ENCODE measurements around the gene CLNK.

DNA sequence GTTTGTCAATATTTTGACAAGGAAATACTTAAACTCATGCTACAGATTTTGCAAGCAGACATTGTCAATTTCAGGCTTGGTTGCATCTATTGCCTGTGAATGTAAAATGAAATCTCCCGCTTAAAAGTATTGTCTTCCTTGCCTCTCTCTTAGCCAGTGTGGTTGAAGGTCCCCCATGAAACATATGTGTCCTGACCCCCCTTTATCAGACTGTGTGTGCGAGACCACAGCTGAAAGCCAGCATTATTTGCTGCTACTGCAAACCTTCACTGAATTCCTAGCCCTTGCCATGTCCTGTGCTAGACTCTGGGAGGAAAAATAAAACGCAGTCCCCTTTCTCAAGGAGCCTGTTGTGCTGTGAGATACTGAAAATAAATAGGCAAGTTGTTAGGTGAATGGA lies 16.6 kb upstream of the CLNK start:
- TF ChIP-seq, protein P1, sequence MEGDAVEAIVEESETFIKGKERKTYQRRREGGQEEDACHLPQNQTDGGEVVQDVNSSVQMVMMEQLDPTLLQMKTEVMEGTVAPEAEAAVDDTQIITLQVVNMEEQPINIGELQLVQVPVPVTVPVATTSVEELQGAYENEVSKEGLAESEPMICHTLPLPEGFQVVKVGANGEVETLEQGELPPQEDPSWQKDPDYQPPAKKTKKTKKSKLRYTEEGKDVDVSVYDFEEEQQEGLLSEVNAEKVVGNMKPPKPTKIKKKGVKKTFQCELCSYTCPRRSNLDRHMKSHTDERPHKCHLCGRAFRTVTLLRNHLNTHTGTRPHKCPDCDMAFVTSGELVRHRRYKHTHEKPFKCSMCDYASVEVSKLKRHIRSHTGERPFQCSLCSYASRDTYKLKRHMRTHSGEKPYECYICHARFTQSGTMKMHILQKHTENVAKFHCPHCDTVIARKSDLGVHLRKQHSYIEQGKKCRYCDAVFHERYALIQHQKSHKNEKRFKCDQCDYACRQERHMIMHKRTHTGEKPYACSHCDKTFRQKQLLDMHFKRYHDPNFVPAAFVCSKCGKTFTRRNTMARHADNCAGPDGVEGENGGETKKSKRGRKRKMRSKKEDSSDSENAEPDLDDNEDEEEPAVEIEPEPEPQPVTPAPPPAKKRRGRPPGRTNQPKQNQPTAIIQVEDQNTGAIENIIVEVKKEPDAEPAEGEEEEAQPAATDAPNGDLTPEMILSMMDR (IDR thresholded peaks at IDR 0.05), result no peak
- no peak for TF ChIP-seq POLR2AphosphoS5 (IDR thresholded peaks at IDR 0.05)
- TF ChIP-seq EP300 (IDR thresholded peaks at IDR 0.05), result no peak
